GM20000 (cell line): Measurements from ENCODE around the gene TMEM80.

ENCODE experiments used
- DNase-seq: peaks from one replicate; pipeline ENCODE4 v3.0.0; 2012; ENCODE audit warnings: low spot score
- CTCF ChIP-seq: IDR thresholded peaks from 2 replicates; pipeline ENCODE4 v1.5.1; 2012; ENCODE audit warnings: mild to moderate bottlenecking, control low read depth; ENCODE audit errors: extremely low read depth, missing control alignments

The TMEM80 gene

GRCh38 chr11:665704-666281 lies 29.8 kb upstream of the TMEM80 start:
- DNase-seq = no peak
- TF ChIP-seq CTCF = no peak

DNA sequence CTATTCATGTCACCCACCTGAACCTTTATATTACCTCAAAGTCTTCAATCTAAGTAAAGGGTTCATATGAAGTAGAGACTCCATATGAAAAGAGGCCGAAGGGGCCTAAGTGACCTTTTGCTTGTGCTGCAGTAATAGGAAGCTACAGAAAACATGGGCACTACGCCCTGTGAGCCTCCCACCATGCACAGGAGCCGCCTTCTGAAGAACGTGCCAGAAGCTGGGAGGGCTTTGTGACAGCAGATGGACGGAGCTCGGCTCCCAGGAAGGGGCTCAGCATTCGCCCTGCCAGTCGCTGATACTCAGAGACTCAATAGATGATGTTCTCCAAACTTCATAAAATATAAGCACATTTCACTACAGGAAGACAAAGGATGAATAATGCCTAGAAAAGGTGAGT lies 21.8 kb upstream of the TMEM80 start:
- TF ChIP-seq CTCF = no peak
- DNase-seq = no peak

GRCh38 chr11:674406-674805 lies 21.2 kb upstream of the TMEM80 start:
- no peak for DNase-seq
- TF ChIP-seq CTCF = no peak

- no peak for TF ChIP-seq CTCF
- no peak for DNase-seq
Observed at GRCh38 chr11:678297-678696, 17.3 kb upstream of the TMEM80 start.

DNA sequence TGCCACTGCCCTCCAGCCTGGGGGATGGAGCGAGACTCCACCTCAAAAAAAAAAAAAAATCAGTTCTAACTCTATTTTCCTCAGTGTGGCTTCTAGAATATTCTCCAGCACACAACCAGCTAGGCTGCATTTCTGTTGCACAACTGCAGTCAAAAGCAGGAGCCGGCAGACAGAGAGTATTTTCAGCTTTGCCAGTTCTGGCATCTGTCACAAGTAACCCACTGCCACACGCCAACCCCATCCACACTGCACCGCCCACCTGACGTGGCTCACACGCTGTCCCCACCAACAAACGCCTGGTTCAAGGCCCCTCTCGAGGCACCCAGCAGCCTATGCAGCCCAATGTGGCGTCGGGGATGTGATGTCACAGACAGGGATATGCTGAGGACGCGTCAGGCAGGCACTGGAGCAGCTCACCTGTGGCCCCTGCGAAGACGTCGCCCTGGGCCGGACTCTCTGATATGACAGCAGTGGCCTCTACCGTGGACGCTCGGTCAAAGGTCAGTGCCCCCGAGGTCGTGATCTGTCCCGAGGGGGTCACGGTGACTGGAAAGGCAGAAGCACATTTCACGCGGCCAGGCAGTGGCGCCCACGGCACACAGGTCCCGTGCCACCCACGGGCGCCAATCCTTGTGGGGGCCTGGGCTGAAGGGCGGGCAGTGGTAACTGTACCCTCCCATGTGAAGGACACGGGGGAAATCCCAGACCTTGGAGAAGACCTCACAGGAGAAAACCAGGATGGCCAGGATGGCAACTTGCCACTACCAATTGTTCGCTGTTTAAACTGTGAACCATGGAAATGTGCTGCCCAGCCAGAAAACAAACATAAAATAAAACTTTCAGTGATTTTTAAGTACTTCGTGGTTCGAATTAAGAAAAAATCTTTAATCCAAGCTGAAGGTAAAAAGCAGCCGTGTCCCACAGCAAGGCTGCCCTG lies 16.1 kb upstream of the TMEM80 start:
- TF ChIP-seq CTCF = no peak
- no peak for DNase-seq

DNA sequence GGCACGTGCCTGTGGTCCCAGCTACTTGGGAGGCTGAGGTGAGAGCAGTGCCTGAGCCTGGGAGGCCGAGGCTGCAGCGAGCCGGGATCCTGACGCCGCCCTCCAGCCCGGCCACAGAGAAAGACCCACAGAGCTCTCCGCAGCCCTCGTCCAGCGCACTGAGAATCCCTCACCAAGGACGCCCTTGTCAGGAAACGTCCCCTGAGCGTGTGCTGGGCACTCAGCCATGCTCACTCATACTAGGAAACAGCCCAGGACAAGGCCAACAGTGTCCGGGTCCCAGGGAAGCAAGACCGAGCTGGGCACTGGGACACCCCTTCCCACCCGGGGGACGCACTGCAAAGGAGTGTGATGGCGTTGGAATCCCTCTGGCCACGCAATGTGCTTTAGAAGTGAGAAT lies 15.1 kb upstream of the TMEM80 start:
- no peak for DNase-seq
- no peak for TF ChIP-seq CTCF

- no peak for TF ChIP-seq CTCF
- DNase-seq = no peak
Observed at GRCh38 chr11:680970-681369, 14.6 kb upstream of the TMEM80 start.
